GM11168 (cell line): ENCODE data around the gene MAP2K1.

ENCODE experiments used
- in situ Hi-C: fragments of 300-500 bp; cut with MboI; formaldehyde crosslinking; loops from one replicate; pipeline ENCODE4 v1.12.0; 2022; ENCODE audit warnings: low sequenced_read_pairs; ENCODE audit not compliant: unreplicated experiment

Gene MAP2K1

DNA sequence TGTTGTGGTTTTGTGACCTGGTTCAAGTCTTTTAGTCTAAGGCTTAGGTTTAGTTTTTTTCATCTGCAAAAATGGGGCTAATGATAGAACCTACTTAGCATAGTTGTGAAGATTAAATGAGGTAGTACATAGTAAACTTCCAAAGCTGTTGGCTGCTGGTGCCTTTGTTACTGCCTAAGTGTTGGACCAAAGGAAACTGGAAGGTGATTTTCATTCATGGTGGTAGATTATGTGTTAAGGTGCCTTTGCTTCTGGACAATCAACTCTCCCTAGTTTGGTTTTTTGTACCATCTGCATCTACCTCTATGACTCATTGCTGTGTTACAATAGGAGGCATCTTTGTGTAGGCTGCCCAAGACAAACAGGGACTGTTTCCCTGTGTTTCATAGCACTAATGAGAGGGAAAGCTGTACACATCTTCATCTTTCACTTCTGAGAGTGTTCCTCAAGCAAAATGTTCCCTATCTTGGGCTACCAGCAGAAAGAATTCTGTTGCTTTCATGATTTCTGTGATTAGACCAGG, 3.2 kb downstream of the MAP2K1 start:
- in situ Hi-C loops: loop anchor here (25.0 kb wide), 1 partner anchor 97 kb away; the partner anchor contains the start of gene SNAPC5

DNA sequence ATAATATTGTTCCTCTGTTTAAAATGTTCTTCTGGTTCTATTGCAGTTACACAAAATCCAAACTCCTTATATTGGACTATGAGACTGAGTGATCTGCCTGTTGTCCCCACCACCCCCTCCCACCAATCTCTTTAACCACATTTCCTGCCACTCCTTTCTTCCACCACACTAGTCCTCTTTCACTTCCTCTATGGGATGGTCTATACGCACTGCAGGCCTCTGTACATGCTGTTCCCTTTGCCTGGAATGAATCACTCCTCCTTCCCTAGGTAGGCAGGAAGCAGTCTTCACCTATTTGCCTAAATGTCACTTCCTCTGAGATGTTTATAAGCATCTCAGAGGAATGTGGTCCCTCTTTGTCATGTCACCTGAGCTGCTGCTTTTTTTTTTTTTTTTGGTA, 4.0 kb downstream of the MAP2K1 start:
- in situ Hi-C loops: loop anchor here (25.0 kb wide), 1 partner anchor 97 kb away; the partner anchor contains the start of gene SNAPC5

DNA sequence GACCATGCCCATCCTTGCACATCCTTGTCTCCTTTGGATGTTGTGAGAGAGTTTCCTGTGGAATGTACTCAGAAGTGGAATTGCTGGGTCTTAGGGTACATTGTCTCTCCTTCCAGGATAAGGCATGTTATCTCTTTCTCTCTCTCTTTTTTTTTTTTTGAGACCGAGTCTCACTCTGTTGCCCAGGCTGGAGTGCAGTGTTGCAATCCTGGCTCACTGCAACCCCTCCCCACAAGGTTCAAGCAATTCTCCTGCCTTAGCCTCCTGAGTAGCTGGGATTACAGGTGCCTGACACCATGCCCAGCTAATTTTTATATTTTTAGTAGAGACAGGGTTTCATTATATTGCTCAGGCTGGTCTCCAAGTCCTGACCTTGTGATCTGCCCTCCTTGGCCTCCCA, 6.3 kb downstream of the MAP2K1 start:
- in situ Hi-C loops: loop anchor here (25.0 kb wide), 1 partner anchor 94 kb away; the partner anchor contains the start of gene SNAPC5

DNA sequence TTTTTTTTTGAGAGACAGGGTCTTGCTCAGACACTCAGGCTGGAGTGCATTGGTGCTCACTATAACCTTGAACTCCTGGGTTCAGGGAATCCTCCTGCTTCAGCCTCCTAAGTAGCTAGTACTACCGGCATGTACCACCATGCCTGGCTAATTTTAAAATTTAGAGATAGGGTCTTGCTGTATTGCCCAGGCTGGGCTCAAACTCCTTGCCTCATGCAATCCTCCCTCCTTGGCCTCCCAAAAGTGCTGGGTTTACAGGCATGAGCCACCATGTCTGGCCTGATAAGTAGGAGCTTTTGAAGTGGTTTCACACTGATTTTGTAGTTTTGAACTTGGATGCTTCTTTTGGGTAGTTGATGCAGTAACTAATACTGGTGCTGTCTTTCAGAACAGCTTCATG, 7.8 kb downstream of the MAP2K1 start:
- in situ Hi-C loops: loop anchor here (25.0 kb wide), 1 partner anchor 93 kb away; the partner anchor contains the start of gene SNAPC5

DNA sequence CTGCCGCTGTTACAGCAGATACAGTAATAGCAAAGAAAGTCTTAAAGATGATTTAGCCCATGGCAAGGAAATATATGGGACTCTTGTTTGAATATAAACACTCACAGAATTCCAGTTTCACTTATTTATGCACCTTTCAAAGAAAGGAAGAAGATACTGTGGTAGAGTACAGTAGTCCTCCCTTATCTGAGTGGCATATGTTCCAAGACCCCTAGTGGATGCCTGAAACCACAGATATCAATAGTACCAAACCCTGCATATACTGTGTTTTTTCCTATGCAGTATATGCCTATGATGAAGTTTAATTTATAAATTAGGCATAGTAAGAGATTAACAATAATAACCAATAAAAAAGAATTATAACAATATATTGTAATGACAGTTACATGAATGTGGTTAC, 8.2 kb downstream of the MAP2K1 start:
- in situ Hi-C loops: loop anchor here (25.0 kb wide), 1 partner anchor 92 kb away; the partner anchor contains the start of gene SNAPC5

DNA sequence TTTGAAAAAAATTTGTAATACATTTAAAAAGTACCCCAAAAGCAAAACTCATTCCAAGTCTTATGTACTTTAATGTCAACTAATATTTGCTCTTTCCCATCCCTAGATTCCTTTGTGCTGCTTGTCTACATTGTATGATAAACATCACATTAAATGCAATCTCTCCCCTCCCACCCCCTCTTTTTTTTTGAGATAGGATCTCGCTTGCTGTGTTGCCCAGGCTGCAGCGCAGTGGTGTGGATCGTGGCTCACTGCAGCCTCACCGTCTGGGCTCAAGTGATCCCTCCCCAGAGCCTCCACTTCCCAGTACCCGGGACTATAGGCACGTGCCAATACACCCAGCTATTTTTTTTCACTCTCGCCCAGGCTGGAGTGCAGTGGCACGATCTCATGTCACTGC, 12.6 kb downstream of the MAP2K1 start:
- in situ Hi-C loops: loop anchor here (25.0 kb wide), 1 partner anchor 88 kb away; the partner anchor contains the start of gene SNAPC5

DNA sequence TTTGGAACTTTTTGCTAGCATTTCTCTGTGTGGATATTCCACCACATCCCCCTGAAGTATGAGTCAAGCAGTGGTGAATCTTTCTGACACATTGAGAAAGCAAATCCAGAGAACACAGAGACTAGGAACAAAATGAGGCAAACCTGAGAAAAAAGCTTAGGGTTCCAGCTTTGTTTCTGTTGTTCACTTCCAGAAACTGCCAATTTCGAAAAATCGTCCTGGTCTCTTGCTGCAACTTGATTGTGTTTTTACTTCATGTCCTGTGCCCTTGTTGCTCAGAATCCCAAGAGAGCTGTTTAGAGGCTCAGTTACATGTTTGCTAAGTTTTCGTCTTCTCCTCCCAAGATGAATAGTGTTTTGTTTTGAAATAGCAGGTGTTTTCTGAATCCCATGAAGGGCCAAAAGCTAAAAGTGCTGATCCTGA, 13.7 kb downstream of the MAP2K1 start:
- in situ Hi-C loops: no loop called here

DNA sequence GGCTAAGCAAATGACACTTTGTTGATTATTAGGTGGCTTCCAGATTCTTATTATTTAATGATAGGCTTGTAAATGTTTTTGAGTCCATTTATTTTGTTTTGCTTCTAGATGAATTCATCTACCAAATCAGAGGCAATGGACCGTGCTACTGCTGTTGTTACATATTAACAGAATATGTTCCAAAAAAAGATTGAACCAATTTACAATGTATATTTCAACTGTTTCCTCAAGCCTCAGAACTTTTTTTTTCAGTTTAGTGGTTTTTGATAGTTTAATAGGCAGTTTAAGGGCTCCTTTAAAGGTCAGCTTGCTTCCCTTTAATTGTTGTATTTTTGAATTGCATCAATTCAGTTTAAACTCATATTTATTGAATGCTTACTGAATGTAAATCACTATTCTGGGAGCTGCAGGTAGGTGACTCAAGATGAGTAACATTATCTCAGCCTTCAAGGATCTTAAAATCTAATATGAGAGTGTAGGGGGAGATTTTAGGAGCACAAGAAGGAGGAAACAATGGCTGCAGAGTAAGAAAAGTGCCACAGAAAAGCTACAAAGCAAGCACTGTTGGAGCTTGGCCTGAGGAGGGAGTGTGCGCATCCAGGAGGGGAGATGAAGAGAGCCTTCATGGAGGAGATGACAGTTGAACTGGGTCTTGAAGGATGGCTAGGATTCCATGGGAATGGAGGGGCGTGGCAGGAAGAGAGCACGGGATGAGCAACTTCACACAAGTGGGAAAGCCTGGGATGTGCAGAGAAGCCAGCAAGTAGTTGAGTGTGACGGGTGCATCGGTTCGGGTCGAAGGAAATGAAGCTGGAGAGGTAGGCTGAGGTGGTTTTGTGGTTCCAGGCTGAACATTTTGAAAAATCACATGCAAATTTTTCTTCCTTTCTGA, 14.7 kb downstream of the MAP2K1 start:
- in situ Hi-C loops: no loop called here

DNA sequence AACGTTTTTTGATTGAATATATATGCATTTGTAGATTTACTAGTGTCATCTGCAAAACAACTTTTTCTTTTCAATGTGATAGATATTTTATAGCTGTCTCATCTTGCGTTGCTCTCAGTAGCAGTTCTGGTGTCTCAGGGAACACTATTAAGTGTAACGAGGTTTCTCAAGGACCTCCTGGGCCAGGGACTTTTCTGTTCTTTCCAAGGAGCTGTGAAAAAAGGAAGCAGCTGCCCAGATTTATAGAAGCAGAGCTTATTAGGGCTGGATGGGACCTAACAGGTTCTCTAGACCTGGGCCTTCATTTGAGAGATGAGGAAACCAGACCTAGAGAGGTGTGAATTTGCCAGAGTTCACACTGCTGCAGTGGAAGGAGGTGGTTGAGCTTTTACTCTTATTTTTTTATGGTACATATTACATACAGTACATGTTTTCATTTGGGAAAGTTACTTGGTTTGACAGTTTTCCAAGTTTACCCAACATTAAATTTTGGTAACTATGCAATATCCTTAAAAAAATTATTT, 16.1 kb downstream of the MAP2K1 start:
- in situ Hi-C loops: no loop called here

DNA sequence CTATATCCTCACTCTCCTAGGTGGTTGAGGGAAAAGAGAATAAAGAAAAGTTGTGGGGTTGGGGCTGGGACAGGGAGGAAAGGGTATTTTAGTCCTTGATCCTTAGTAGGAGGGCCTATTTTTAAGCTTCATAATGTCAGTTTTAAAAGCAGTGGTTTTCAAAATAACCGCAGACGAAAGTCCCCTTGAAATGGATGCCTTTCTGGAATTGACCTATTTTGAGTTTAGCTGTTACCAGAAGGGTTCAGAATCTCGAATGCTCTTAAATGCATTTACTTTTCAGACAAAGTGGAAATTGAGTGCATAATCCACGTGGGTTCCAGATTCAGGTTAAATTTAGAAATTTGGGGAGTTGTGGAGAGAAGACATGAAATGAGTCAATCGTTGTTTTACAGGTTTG, 16.6 kb downstream of the MAP2K1 start:
- in situ Hi-C loops: no loop called here

DNA sequence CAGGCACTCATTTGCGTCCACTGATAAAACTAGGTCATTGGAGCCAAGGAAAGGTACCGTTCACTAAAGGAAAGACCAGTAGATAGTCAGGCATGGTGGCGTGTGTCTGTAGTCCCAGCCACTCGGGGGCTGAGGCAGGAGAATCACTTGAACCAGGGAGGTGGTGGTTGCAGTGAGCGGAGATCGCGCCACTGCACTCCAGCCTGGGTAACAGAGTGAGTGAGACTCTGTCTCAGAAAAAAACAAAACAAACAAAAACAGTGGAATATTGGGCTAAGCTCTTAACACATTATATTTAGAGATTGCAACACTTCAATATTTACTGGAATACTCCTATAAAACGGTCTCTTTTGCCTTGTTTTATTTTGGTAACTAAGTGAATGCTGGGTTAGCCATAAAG, 17.4 kb downstream of the MAP2K1 start:
- in situ Hi-C loops: no loop called here

DNA sequence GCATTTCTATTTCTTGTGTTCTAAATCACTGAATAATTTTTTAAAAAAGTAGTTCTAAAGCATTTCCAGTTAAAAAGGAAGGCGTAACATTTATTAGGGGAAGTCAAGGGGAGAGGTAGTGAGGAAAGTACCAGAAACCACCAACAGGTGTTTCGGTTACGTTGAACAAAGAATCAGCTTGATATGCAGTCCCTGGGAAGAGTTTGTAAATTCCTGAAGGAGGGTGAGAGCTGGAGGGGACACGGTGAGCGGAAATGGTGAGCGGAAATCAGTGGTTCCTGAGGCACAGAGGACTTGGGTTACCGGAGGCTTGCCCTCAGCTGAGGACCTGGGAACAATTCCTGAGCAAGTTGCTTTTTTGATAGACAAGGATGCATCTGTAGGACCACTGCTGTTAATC, 17.8 kb downstream of the MAP2K1 start:
- in situ Hi-C loops: no loop called here

DNA sequence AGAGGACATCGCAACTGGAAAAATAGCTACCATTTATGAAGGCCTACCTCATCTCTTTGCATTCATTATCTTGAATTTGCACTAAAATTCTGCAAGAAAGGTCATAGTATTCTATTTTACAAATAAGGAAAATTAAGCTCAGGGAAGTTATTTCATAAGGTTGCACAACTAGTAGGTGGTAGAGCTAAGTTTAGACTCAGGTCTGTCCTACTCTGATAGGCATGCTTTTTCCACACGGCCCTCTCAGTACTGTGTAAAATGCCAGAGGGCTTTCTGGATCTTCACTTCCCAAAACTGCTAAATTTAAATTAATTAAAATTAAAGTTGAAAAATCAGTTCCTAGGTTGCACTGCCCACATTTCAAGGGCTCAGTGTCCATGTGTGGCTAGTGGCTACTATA, 18.3 kb downstream of the MAP2K1 start:
- in situ Hi-C loops: no loop called here

DNA sequence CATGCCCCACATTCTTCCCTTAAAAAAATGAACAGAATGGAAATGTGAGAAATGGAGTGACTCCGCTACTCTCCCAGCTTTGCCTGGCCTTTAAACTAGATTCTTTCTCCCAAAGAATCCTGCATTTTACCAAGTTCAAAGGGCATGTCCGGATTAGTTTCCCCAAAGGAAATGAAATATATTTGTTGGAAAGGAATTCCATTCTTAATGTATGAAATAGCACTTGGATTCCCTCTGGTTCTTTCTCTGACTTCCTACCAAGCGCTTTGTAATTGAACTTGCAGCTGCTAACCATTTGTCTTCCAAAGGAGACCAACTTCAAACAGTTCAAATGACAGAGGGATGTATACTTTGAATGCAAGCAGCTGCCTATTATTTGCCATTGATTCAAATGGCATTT, 18.9 kb downstream of the MAP2K1 start:
- in situ Hi-C loops: no loop called here

DNA sequence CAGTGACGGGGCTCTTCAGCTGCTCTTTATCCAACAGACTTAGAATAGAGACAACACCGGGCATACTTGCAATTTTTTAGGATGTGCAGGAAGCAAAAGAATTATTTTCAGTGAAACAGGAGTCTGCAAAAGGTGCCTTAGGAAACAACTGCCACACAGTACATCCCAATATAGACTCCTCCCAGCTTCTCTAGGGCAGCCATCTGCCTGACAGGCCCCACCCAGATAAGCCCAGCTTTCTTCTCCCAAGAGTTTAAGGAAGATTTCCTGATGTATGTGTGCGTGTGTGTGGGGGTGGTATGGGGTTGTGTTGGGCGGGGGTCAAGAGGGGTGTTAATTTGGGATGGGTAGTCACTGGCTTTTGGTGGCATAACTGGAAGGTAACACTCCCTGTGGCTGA, 21.5 kb downstream of the MAP2K1 start:
- in situ Hi-C loops: no loop called here

DNA sequence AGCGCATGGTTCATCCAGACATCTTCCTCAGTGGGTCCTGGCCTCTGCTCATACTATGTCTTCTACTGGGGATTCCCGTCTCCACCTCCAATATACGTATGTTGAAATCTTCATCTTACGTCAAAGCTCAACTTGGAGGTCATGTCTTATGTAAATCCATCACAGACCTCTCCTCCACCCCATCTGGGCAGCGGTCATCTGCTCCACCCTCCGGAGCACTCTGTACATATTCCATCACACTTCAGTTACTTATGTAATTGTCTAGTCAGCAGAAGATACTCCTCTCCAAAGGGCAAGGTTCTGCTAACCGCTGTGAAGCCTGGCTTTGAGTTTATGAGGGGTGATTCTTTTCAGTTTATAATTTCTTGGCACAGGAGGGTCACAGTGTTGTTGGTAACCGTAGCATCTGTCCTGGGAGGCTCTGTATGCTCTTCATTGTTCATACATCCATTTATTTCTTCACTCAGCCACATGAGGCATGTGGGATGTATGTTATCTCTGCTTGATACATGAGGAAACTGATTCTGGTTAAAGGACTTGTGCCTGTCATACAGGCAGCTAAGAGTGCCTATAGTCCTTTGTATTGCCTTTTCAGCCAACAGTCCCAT, 22.1 kb downstream of the MAP2K1 start:
- in situ Hi-C loops: no loop called here

DNA sequence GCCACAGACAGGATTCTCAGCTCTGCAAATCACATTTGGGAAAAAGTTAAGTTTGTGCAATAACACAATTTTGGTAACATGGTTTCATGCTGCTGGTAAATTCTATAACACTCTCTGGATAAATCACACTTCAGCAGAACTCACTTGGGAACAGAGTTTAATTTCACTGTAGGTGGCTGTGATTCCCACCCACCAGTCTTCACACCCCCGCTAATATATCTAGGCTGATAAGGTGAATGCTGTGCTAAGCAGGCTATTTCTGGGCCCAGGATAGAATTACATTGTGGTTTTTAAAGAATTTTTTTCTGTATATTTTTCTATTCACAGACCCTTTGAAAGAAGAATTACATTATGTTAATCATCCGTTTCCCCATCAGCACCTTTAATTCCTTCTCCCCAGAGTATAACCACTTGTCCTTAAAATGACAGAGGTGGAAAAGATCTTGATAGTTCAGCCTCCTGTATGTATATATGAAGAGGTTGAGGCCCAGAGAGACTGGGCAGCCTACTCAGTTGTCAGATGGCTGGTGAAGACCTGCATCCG, 22.9 kb downstream of the MAP2K1 start:
- in situ Hi-C loops: no loop called here

DNA sequence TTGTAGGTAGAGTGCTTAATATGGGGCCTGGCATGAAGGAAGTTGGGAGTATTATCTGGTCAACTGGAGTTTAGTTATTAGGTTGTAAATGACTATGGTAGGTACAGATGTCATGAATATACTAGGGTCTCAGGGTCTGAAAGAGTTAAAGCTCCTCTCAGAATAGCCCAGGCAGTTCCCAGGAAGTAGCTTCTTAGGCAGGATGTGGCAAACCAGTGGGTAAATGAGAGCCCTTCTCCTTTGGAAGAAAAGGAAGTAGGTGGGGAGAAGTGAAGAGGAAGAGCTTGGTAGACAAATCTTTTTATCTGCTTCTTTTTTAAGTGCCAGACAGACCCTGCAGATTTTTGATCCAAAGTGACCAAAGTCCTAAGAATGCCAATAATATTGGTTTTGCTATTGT, 24.5 kb downstream of the MAP2K1 start:
- in situ Hi-C loops: no loop called here

DNA sequence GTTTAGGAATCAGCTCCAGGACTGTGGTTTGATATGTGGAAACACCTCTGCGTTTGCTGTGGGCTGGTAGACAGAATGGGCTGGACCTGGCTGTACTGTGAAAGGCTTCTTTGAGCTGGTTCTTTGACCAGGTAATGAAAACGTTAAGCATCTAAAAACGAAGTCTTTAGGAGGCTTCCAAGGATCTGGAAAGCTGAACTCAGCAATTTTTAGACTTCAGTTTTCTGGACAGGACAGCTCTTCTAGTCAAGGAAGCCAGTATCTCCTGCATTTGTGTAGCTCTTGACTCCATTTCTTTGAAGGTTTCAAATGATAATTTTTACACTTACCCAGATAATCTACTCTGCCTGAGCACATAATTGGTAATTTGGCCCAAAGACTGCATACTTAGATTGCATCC, 25.5 kb downstream of the MAP2K1 start:
- in situ Hi-C loops: no loop called here

DNA sequence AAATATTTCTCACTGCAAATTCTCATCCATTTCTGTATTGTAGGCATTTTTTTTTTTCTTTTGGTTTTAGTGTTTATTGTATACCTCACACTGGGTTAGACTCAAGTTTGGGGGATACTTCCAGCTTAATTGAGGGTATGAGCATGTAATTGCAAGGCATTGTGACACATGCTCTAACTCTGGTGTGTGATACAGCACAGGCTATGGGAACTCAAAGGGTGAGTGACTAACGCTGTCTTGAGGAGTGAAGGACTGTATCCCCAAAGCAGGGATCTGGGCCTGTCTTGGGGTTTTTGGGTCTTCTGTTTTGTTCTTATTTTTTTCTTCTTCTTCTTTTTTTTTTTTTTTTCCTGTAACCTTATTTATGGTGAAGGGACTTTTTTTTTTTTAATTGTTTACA, 26.9 kb downstream of the MAP2K1 start:
- in situ Hi-C loops: no loop called here

DNA sequence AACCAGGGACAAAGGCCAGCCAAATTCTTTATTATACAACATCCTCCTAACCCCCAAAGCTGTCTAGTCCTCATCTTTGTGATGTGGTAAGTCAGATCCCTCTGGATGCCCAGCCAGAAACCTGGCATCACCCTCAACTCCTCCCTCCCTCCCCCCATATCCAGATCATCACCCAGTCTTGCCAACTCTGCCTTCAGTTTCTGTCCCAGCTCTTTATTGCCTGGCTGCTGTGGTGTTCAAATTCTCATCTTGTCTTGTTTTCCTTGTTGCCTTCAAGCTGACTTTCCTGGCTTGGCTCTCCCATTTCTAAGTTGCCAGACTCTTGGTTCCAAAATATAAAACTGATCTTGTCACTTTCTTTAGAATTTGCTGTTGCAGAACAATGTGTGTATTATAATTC, 28.6 kb downstream of the MAP2K1 start:
- in situ Hi-C loops: no loop called here
